Endothelial cell of umbilical vein (primary cell): ENCODE results near the gene LPAR1. TPM values are rescaled to one million over a fixed set of nuclear protein-coding genes. Genes with fewer than 3 reads are reported as not detected.

ENCODE experiments used
- BruUV-seq: library from RNA; stranded (reverse); fragments of 400-500 nt; replicated peaks from 2 replicates; lab custom pipeline; 2021; lab: Mats Ljungman, UMichigan
- CTCF ChIA-PET: fragments of 300-600, 350-600 bp; sonication (Branson Sonifier 250); formaldehyde crosslinking; loops from one replicate; lab custom pipeline; 2021; ENCODE audit warnings: antibody characterized with exemption, inconsistent platforms; lab: Charles Lee
- POLR2A ChIA-PET: fragments of 300-600, 350-600 bp; sonication (Branson Sonifier 250); formaldehyde crosslinking; loops from one replicate; lab custom pipeline; 2021; ENCODE audit warnings: antibody characterized with exemption, inconsistent platforms; lab: Charles Lee
- DNase-seq: peaks from one replicate; pipeline ENCODE4 v3.0.0-alpha.2; 2011; ENCODE audit warnings: low read depth, low spot score
- FAIRE-seq: peaks from 2 replicates; lab custom pipeline; 2011; peaks lifted over from hg19 to GRCh38; lab: Jason Lieb, UNC
- H2AFZ ChIP-seq: 2 replicates; pipeline ENCODE4 v1.6.0; 2012; ENCODE audit warnings: low read depth, low read length, control low read depth, inconsistent platforms
- H3K27ac ChIP-seq: 2 replicates; pipeline ENCODE4 v1.5.1; 2011; ENCODE audit warnings: low read depth, mild to moderate bottlenecking, control low read depth, low read length, moderate library complexity; ENCODE audit not compliant: insufficient read depth
- H3K27me3 ChIP-seq, 2 experiments: 2 replicates each; pipeline versions ENCODE4 v1.6.0 to v1.6.1; 2011; ENCODE audit warnings: low read length in 2 of 2, mixed read lengths in 1 of 2; ENCODE audit not compliant: control insufficient read depth in 2 of 2, insufficient read depth in 2 of 2
- H3K36me3 ChIP-seq, 2 experiments: 2 replicates in 1 of 2; 3 replicates in 1 of 2; pipeline ENCODE4 v1.5.1; 2011; ENCODE audit warnings: low read length in 2 of 2, mild to moderate bottlenecking in 1 of 2, moderate library complexity in 1 of 2; ENCODE audit not compliant: control insufficient read depth in 2 of 2, insufficient read depth in 2 of 2; ENCODE audit errors: extremely low read depth in 1 of 2
- H3K4me1 ChIP-seq: 3 replicates; pipeline ENCODE4 v1.5.1; 2011; ENCODE audit warnings: mild to moderate bottlenecking, low read length; ENCODE audit not compliant: control insufficient read depth, insufficient read depth; ENCODE audit errors: extremely low read depth
- H3K4me2 ChIP-seq: 2 replicates; pipeline ENCODE4 v1.6.1; 2011; ENCODE audit warnings: low read length, control low read depth, mixed read lengths; ENCODE audit not compliant: insufficient read depth
- H3K4me3 ChIP-seq, 3 experiments: fragments of 200-600 bp in 1 of 3; sonication (generic), shearing (Covaris generic) in 1 of 3; replicated peaks in 1 of 3; 2 replicates each; pipeline ENCODE4 v1.5.1; 2011 to 2016; ENCODE audit warnings: control low read depth in 3 of 3, low read length in 3 of 3, mild to moderate bottlenecking in 2 of 3, inconsistent platforms in 1 of 3, low read depth in 1 of 3, moderate library complexity in 1 of 3; ENCODE audit not compliant: insufficient read depth in 1 of 3
- H3K79me2 ChIP-seq: 2 replicates; pipeline ENCODE4 v1.6.0; 2012; ENCODE audit warnings: low read length, inconsistent platforms; ENCODE audit not compliant: control insufficient read depth, insufficient read depth
- H3K9ac ChIP-seq: replicated peaks from 2 replicates; pipeline ENCODE3; 2011; ENCODE audit warnings: low read length, control low read depth; ENCODE audit not compliant: insufficient read depth; ENCODE audit errors: extremely low read depth
- H3K9me1 ChIP-seq: replicated peaks from 3 replicates; pipeline ENCODE4 v1.6.0; 2011; ENCODE audit warnings: mild to moderate bottlenecking, low read length; ENCODE audit not compliant: control insufficient read depth, insufficient read depth; ENCODE audit errors: extremely low read depth
- H3K9me3 ChIP-seq: replicated peaks from 2 replicates; pipeline ENCODE4 v1.5.1; 2012; ENCODE audit warnings: low read length, inconsistent platforms; ENCODE audit not compliant: control insufficient read depth, insufficient read depth
- H4K20me1 ChIP-seq: replicated peaks from 2 replicates; pipeline ENCODE3; 2011; ENCODE audit warnings: mild to moderate bottlenecking, low read length; ENCODE audit not compliant: control insufficient read depth, insufficient read depth; ENCODE audit errors: extremely low read depth
- EZH2 ChIP-seq: IDR thresholded peaks from 2 replicates; pipeline ENCODE4 v1.6.1; 2012; ENCODE audit warnings: borderline replicate concordance, low read depth, mild to moderate bottlenecking, moderate library complexity, low read length, inconsistent platforms; ENCODE audit not compliant: severe bottlenecking
- FOS ChIP-seq: IDR thresholded peaks from 2 replicates; pipeline ENCODE4 v1.6.1; 2011; ENCODE audit warnings: mild to moderate bottlenecking, low read length, moderate library complexity, borderline replicate concordance; ENCODE audit not compliant: insufficient read depth
- GATA2 ChIP-seq: IDR thresholded peaks from 2 replicates; pipeline ENCODE4 v1.7.0; 2011; ENCODE audit warnings: low read depth, mild to moderate bottlenecking, moderate library complexity, mixed read lengths, low read length; ENCODE audit not compliant: insufficient read length, insufficient read depth
- JUN ChIP-seq: IDR thresholded peaks from 2 replicates; pipeline ENCODE4 v1.6.1; 2011; ENCODE audit warnings: borderline replicate concordance, low read depth; ENCODE audit not compliant: insufficient read length, insufficient read depth
- MAX ChIP-seq: IDR thresholded peaks from 2 replicates; pipeline ENCODE4 v1.6.1; 2011; ENCODE audit not compliant: insufficient read depth, insufficient read length
- MYC ChIP-seq: IDR thresholded peaks from one replicate; pipeline ENCODE4 v1.6.1; 2011; ENCODE audit warnings: mild to moderate bottlenecking, low read depth, low read length
- POLR2A ChIP-seq: IDR thresholded peaks from 2 replicates; pipeline ENCODE4 v1.6.1; 2012; ENCODE audit warnings: low read depth, mild to moderate bottlenecking, control low read depth, low read length
- POLR2AphosphoS5 ChIP-seq: IDR thresholded peaks from 2 replicates; pipeline ENCODE4 v1.6.1; 2012; ENCODE audit warnings: low read depth, mild to moderate bottlenecking, control low read depth, low read length, moderate library complexity; ENCODE audit not compliant: insufficient read depth
- dilution Hi-C: fragments of 300-500 bp; cut with MboI; formaldehyde crosslinking; loops from one replicate; pipeline ENCODE4 v1.15.0; 2019; ENCODE audit warnings: low sequenced_read_pairs; ENCODE audit not compliant: extremely low pct_ligation_motif_present
- intact Hi-C: fragments of 100-400 bp; cut with micrococcal nuclease; formaldehyde crosslinking; loops from one replicate; pipeline ENCODE4 v1.10.0; 2022
- polyA plus RNA-seq, 4 experiments: library from polyadenylated mRNA; depleted of rRNA in 3 of 4; stranded (reverse) in 3 of 4; unstranded in 1 of 4; fragments of >200 nt; gene quantifications; 2 replicates each; pipeline versions ENCODE4 v1.2.1 to v1.2.3, GENCODE V29; 2011 to 2012; ENCODE audit warnings: missing spikeins in 1 of 4
- total RNA-seq: library from RNA; stranded (reverse); gene quantifications from 2 replicates; pipeline ENCODE4 v1.2.3, GENCODE V29; 2021
- TF ChIP-seq, protein P1 (sequence below), 2 donors: IDR thresholded peaks; 1 replicate in 1 of 2; 2 replicates in 1 of 2; pipeline ENCODE4 v1.5.1; 2011; ENCODE audit warnings: low read length in 2 of 2, mild to moderate bottlenecking in 2 of 2, moderate library complexity in 2 of 2, control low read depth in 1 of 2, inconsistent platforms in 1 of 2, low read depth in 1 of 2; ENCODE audit not compliant: insufficient read depth in 1 of 2; ENCODE audit errors: extremely low read depth in 1 of 2

Gene LPAR1
- total and polyA plus RNA-seq, 2 donors (not counting 3 experiments of a cell fraction or from before 2014, with no cell fraction given), result 0.88 to 3.0 TPM

DNA sequence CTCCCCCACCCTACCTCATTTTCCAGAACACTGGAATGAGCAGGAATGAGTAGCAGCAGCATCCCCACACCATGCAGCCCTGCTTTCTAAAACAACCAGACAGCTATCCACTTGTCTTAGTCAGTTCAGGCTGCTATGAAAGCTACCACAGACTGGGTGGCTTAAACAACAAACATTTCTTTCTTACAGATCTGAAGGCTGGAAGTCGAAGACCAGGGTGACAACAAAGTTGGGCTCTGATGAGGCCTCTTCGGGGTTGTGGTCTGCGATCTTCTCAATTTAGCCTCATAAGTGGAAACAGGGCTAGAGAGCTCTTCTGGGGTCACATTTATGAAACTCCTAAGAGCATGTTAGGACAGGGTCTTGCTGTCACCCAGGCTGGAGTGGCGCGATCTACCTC is 38.9 kb downstream of the LPAR1 start:
- Histone ChIP-seq H3K4me1 (no peaks in the 10 kb centered on the region), H3K9me1 (no peaks in the 10 kb centered on the region), H3K79me2 (no peaks in the 10 kb centered on the region), H3K9ac (no peak overlapping the region), H3K4me2 (no peak overlapping the region), H3K4me3 (no peak overlapping the region), H3K9me3 (no peaks in the 10 kb centered on the region), H3K27ac (no peak overlapping the region), H3K36me3 (no peaks in the 10 kb centered on the region), H4K20me1 (no peaks in the 10 kb centered on the region), H3K27me3 (no peaks in the 10 kb centered on the region), H2AFZ (no peak overlapping the region)
- intact Hi-C loops, result no loop called here
- dilution Hi-C loops, result no loop called here
- POLR2A ChIA-PET, result no interaction called here
- BruUV-seq, result no TSS peak
- CTCF ChIA-PET, result no interaction called here
- TF ChIP-seq POLR2AphosphoS5 (no peak), GATA2 (no peak), POLR2A (no peak), MYC (no peak), JUN (no peak), EZH2 (no peak), FOS (no peak), MAX (no peak)
- TF ChIP-seq, protein P1, sequence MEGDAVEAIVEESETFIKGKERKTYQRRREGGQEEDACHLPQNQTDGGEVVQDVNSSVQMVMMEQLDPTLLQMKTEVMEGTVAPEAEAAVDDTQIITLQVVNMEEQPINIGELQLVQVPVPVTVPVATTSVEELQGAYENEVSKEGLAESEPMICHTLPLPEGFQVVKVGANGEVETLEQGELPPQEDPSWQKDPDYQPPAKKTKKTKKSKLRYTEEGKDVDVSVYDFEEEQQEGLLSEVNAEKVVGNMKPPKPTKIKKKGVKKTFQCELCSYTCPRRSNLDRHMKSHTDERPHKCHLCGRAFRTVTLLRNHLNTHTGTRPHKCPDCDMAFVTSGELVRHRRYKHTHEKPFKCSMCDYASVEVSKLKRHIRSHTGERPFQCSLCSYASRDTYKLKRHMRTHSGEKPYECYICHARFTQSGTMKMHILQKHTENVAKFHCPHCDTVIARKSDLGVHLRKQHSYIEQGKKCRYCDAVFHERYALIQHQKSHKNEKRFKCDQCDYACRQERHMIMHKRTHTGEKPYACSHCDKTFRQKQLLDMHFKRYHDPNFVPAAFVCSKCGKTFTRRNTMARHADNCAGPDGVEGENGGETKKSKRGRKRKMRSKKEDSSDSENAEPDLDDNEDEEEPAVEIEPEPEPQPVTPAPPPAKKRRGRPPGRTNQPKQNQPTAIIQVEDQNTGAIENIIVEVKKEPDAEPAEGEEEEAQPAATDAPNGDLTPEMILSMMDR (IDR thresholded peaks at IDR 0.05; ENCODE audit: extremely low read depth in 1 of 2, insufficient read depth in 1 of 2, low read depth in 1 of 2, low read length in 2 of 2), result no peak
- DNase-seq (no peak), FAIRE-seq (no peak)
